ENCODE measurements around the gene HSPG2. TPM values are rescaled to one million over a fixed set of nuclear protein-coding genes. Genes with fewer than 3 reads are reported as not detected.

HSPG2 gene
- total RNA-seq, 1 experiment from 2014 or later: 58.9 TPM

GRCh38 chr1:21966247-21967000, 29.3 kb upstream of the HSPG2 start:
- no TSS peak for BruUV-seq (replicated peaks)
- H3K27ac Mint-ChIP-seq (ENCODE audit: low read depth, unreplicated experiment): no peak overlapping the region
- no peak for TF ChIP-seq CTCF (IDR thresholded peaks at IDR 0.05; ENCODE audit: unreplicated experiment)
- peaks cover 7% of the 10 kb centered on the region for H3K4me1 Mint-ChIP-seq (ENCODE audit: insufficient read depth, unreplicated experiment)
- intact Hi-C loops (cut with micrococcal nuclease): no loop called here
- CTCF ChIA-PET: interaction anchor here (0.7 to 1.2 kb wide), 3 partner anchors 10 to 1451 kb away, joined by 3 to 4 read pairs (median 3); no protein-coding TSS in a partner anchor
- H3K27me3 Mint-ChIP-seq (ENCODE audit: insufficient read depth, unreplicated experiment): no peaks in the 10 kb centered on the region
- H3K9me3 Mint-ChIP-seq (ENCODE audit: unreplicated experiment): no peaks in the 10 kb centered on the region
- H3K4me3 Mint-ChIP-seq (ENCODE audit: unreplicated experiment): no peak overlapping the region
- POLR2A ChIA-PET: interaction anchor here (0.6 to 1.0 kb wide), 3 partner anchors 30 to 296 kb away, joined by 3 read pairs; no protein-coding TSS in a partner anchor
- DNase-seq (ENCODE audit: unreplicated experiment): peak; percentile 45
- no peaks in the 10 kb centered on the region for H3K36me3 Mint-ChIP-seq (ENCODE audit: insufficient read depth, unreplicated experiment)

GRCh38 chr1:21963477-21964217, 26.5 kb upstream of the HSPG2 start:
- ChIA-PET CTCF (interaction anchor here (0.6 to 2.0 kb wide), 17 partner anchors 8 to 261 kb away, joined by 3 to 8 read pairs (median 3); no protein-coding TSS in a partner anchor), POLR2A (interaction anchor here (0.7 to 0.9 kb wide), 2 partner anchors 24 to 182 kb away, joined by 3 to 5 read pairs; no protein-coding TSS in a partner anchor)
- Mint-ChIP-seq H3K36me3 (ENCODE audit: insufficient read depth, unreplicated experiment) (no peaks in the 10 kb centered on the region), H3K4me1 (ENCODE audit: insufficient read depth, unreplicated experiment) (peaks cover 7% of the 10 kb centered on the region), H3K4me3 (ENCODE audit: unreplicated experiment) (no peak overlapping the region), H3K27ac (ENCODE audit: low read depth, unreplicated experiment) (peak overlapping the region; percentile 4), H3K9me3 (ENCODE audit: unreplicated experiment) (no peaks in the 10 kb centered on the region), H3K27me3 (ENCODE audit: insufficient read depth, unreplicated experiment) (no peaks in the 10 kb centered on the region)
- no TSS peak for BruUV-seq (replicated peaks)
- DNase-seq (ENCODE audit: unreplicated experiment): peak; percentile 88
- TF ChIP-seq CTCF (IDR thresholded peaks at IDR 0.05; ENCODE audit: unreplicated experiment): peak; percentile 91
- intact Hi-C loops (cut with micrococcal nuclease): loop anchor here (1.0 to 2.0 kb wide), 3 partner anchors 181 to 453 kb away; partner anchors contain the start of gene USP48

GRCh38 chr1:21961799-21962198, 24.7 kb upstream of the HSPG2 start:
- Mint-ChIP-seq H3K4me1 (ENCODE audit: insufficient read depth, unreplicated experiment) (peaks cover 15% of the 10 kb centered on the region), H3K9me3 (ENCODE audit: unreplicated experiment) (no peaks in the 10 kb centered on the region), H3K27ac (ENCODE audit: low read depth, unreplicated experiment) (no peak overlapping the region), H3K36me3 (ENCODE audit: insufficient read depth, unreplicated experiment) (no peaks in the 10 kb centered on the region), H3K4me3 (ENCODE audit: unreplicated experiment) (no peak overlapping the region), H3K27me3 (ENCODE audit: insufficient read depth, unreplicated experiment) (no peaks in the 10 kb centered on the region)
- no TSS peak for BruUV-seq (replicated peaks)
- DNase-seq (ENCODE audit: unreplicated experiment): no peak
- ChIA-PET CTCF (interaction anchor here (0.8 kb wide), 1 partner anchor 208 kb away, joined by 3 read pairs; no protein-coding TSS in a partner anchor), POLR2A (interaction anchor here (1.4 to 9.8 kb wide), 2 partner anchors 24 to 179 kb away, joined by 3 to 219 read pairs; partner anchors contain the start of genes HSPG2 and USP48)
- no peak for TF ChIP-seq CTCF (IDR thresholded peaks at IDR 0.05; ENCODE audit: unreplicated experiment)
- intact Hi-C loops (cut with micrococcal nuclease): no loop called here

GRCh38 chr1:21961337-21961736, 24.2 kb upstream of the HSPG2 start:
- ChIA-PET POLR2A (interaction anchor here (9.8 kb wide), 1 partner anchor 24 kb away, joined by 219 read pairs; the partner anchor contains the start of gene HSPG2), CTCF (interaction anchor here (0.6 to 1.1 kb wide), 3 partner anchors 48 to 207 kb away, joined by 3 read pairs; no protein-coding TSS in a partner anchor)
- no peak for TF ChIP-seq CTCF (IDR thresholded peaks at IDR 0.05; ENCODE audit: unreplicated experiment)
- Mint-ChIP-seq H3K4me1 (ENCODE audit: insufficient read depth, unreplicated experiment) (peaks cover 19% of the 10 kb centered on the region), H3K27ac (ENCODE audit: low read depth, unreplicated experiment) (no peak overlapping the region), H3K4me3 (ENCODE audit: unreplicated experiment) (no peak overlapping the region), H3K9me3 (ENCODE audit: unreplicated experiment) (no peaks in the 10 kb centered on the region), H3K27me3 (ENCODE audit: insufficient read depth, unreplicated experiment) (no peaks in the 10 kb centered on the region), H3K36me3 (ENCODE audit: insufficient read depth, unreplicated experiment) (no peaks in the 10 kb centered on the region)
- no TSS peak for BruUV-seq (replicated peaks)
- DNase-seq (ENCODE audit: unreplicated experiment): no peak
- intact Hi-C loops (cut with micrococcal nuclease): no loop called here

All from MCF 10A (cell line).